ENCODE results near the gene SAMD1.
"Not testable (repeated sequence)": the region's sequence is repeated elsewhere in the genome, so short reads cannot be mapped to it uniquely, and the experiment has no call there.

Gene SAMD1

DNA sequence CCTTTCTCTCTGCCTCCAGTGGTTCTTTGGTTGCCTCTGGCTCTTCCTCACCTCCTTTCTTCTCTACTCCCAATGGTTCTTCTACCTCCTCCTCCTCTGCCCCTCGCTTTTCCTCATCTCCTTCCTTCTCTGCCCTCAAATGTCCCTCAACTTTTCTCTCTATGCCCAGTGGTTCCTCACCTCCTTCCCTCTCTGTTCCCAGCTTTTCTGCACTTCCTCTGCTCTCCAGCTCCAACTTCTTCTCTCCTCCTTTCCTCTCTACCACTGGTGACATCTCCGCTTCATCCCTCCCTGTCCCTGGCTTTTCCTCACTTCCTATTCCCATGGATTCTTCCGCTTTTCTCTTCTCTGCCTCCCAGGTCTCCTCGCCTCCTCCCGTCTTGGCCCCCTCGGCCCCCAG lies 36.5 kb downstream of the SAMD1 start:
- Histone ChIP-seq H3K9me3 (no peaks in the 10 kb centered on the region), H3K36me3 (no peaks in the 10 kb centered on the region), H3K27me3 (no peaks in the 10 kb centered on the region), H3K4me1 (no peaks in the 10 kb centered on the region), H3K4me3 (ENCODE audit: low read depth, low read length) (no peak overlapping the region)
- no peak for DNase-seq
- TF ChIP-seq, protein P1, sequence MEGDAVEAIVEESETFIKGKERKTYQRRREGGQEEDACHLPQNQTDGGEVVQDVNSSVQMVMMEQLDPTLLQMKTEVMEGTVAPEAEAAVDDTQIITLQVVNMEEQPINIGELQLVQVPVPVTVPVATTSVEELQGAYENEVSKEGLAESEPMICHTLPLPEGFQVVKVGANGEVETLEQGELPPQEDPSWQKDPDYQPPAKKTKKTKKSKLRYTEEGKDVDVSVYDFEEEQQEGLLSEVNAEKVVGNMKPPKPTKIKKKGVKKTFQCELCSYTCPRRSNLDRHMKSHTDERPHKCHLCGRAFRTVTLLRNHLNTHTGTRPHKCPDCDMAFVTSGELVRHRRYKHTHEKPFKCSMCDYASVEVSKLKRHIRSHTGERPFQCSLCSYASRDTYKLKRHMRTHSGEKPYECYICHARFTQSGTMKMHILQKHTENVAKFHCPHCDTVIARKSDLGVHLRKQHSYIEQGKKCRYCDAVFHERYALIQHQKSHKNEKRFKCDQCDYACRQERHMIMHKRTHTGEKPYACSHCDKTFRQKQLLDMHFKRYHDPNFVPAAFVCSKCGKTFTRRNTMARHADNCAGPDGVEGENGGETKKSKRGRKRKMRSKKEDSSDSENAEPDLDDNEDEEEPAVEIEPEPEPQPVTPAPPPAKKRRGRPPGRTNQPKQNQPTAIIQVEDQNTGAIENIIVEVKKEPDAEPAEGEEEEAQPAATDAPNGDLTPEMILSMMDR (IDR thresholded peaks at IDR 0.05; ENCODE audit: low read depth, low read length): no peak

DNA sequence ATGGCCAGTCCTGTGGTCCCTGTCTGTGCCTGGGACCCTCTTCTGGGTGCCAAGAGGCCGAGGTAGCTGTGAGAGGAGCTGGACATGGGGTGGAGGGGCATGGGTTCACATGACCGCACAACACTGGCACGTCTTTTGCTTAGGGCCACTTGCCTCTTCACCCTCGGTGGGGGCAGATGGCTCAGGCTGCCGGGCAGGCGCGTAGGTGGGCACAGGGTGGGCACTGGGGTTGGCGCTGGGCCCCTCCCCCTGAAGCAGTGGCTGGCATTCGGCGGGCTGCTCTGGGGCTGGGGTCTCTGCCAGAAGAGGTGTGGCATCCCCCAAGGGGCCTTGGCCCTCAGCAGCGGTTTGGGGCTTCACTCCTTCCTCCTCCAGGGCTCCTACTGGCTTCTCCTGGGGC lies 37.1 kb downstream of the SAMD1 start:
- H3K36me3 ChIP-seq: no peaks in the 10 kb centered on the region
- no peak overlapping the region for H3K4me3 ChIP-seq (ENCODE audit: low read depth, low read length)
- H3K27me3 ChIP-seq: no peaks in the 10 kb centered on the region
- H3K9me3 ChIP-seq: no peaks in the 10 kb centered on the region
- no peaks in the 10 kb centered on the region for H3K4me1 ChIP-seq
- TF ChIP-seq, protein P1 (IDR thresholded peaks at IDR 0.05; ENCODE audit: low read depth, low read length): no peak
- DNase-seq: no peak

DNA sequence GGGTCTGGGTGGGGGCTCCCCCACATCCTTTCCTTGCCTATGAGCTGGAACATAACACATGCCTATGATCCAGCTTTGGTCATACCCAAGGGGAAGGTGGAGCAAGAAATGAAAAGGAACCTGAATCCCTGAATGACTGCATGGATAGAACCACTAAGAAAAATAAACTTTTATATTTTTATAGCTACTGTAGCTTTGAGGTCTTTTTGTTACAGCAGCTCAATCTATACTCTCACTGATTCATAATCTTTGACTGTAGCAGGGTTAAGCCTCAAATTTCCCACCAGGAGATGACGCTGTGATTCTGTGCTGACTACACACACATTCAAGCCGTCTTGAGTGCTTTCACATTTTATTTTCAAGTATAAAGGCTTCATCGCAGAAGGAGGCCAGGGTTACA lies 37.5 kb downstream of the SAMD1 start:
- Histone ChIP-seq H3K4me3 (ENCODE audit: low read depth, low read length) (no peak overlapping the region), H3K4me1 (no peaks in the 10 kb centered on the region), H3K36me3 (no peaks in the 10 kb centered on the region), H3K27me3 (no peaks in the 10 kb centered on the region), H3K9me3 (no peaks in the 10 kb centered on the region)
- TF ChIP-seq, protein P1 (IDR thresholded peaks at IDR 0.05; ENCODE audit: low read depth, low read length): no peak
- DNase-seq: no peak

DNA sequence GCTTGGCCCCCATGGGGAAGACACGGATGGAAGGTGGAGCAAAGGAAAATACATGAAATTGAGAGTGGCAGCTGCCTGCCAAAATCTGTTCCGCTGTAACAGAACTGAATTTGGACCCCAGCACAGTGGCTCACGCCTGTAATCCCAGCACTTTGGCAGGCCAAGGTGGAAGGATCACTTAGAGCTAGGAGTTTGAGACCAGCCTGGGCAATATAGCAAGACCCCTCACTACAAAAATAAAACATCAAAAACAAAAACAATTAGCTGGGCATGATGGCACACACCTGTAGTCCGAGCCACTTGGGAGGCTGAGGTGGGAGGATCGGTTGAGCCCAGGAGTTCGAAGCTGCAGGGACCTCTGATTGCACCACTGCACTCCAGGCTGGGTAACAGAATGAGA lies 38.1 kb downstream of the SAMD1 start:
- no peak for DNase-seq
- TF ChIP-seq, protein P1 (IDR thresholded peaks at IDR 0.05; ENCODE audit: low read depth, low read length): no peak

DNA sequence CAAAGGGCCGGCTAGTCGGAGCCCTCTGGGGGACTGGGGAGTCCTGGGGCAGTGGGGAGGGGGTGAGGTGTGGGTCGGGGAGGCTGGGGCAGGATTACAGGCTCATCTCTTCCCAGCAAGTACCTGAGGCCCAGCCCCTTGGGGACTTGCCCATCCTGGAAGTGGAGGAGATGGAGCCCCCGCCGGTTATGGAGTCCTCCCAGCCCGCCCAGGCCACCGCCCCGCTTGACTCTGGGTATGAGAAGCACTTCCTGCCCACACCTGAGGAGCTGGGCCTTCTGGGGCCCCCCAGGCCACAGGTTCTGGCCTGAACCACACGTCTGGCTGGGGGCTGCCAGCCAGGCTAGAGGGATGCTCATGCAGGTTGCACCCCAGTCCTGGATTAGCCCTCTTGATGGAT lies 38.6 kb downstream of the SAMD1 start:
- Histone ChIP-seq H3K4me3 (ENCODE audit: low read depth, low read length) (no peak overlapping the region), H3K27me3 (no peaks in the 10 kb centered on the region), H3K9me3 (no peaks in the 10 kb centered on the region), H3K36me3 (no peaks in the 10 kb centered on the region), H3K4me1 (no peaks in the 10 kb centered on the region)
- no peak for DNase-seq
- TF ChIP-seq, protein P1 (IDR thresholded peaks at IDR 0.05; ENCODE audit: low read depth, low read length): no peak

More for the DNA sequence above, 38.1 kb downstream of the SAMD1 start:
- no peaks in the 10 kb centered on the region for H3K9me3 ChIP-seq
- H3K4me3 ChIP-seq (ENCODE audit: low read depth, low read length): no peak overlapping the region
- no peaks in the 10 kb centered on the region for H3K27me3 ChIP-seq
- no peaks in the 10 kb centered on the region for H3K4me1 ChIP-seq
- H3K36me3 ChIP-seq: no peaks in the 10 kb centered on the region

DNA sequence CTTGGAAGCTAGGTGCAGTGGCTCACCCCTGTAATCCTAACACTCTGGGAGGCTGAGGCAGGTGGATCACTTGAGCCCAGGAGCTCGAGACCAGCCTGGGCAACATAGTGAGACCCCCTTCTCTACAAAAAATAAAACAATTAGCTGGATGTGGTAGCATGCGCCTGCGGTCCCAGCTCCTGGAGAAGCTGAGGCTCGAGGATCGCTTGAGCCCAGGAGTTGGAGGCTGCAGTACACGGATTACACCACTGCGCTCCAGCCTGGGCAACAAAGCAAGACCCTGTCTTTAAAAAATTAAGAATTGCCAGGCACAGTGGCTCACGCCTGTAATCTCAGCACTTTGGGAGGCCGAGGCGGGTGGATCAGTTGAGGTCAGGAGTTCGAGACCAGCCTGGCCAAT lies 39.6 kb downstream of the SAMD1 start:
- H3K9me3 ChIP-seq; DNase-seq; H3K27me3 ChIP-seq; H3K4me3 ChIP-seq (ENCODE audit: low read depth, low read length); H3K36me3 ChIP-seq; H3K4me1 ChIP-seq: not testable (repeated sequence)

DNA sequence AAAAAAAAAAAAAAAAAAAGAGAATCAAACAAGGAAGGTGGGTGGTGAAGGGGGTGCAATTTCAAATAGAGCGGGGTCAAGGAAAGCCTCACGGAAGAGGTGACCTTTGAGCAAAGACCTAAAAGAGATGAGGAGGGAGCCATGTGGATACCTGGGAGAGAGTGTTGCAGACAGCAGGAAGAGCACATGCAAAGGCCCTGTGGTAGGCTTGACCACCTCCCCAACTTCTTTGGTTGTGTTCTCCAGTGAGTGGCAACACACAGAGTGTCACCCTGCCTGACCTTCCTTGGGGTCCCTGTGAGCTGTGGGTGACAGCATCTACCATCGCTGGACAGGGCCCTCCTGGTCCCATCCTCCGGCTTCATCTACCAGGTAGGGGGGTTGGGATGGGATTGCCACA lies 40.0 kb downstream of the SAMD1 start:
- Histone ChIP-seq H3K4me3 (ENCODE audit: low read depth, low read length) (no peak overlapping the region), H3K36me3 (no peaks in the 10 kb centered on the region), H3K4me1 (no peaks in the 10 kb centered on the region), H3K27me3 (no peaks in the 10 kb centered on the region), H3K9me3 (no peaks in the 10 kb centered on the region)
- no peak for DNase-seq
- TF ChIP-seq, protein P1 (IDR thresholded peaks at IDR 0.05; ENCODE audit: low read depth, low read length): no peak

All from BE2C (cell line).